ENCODE measurements around the gene MYT1. TPM values are rescaled to one million over a fixed set of nuclear protein-coding genes. Genes with fewer than 3 reads are reported as not detected.

The MYT1 gene
- total RNA-seq, 1 experiment from 2014 or later: 2.0 TPM

GRCh38 chr20:64241061-64241460 is 76.8 kb downstream of the MYT1 start:
- DNase-seq (ENCODE audit: low spot score) (no peak), ATAC-seq (no peak)
- TF ChIP-seq FOXK1 (CRISPR knock-in tag; IDR thresholded peaks at IDR 0.05): no peak
- H3K36me3 Mint-ChIP-seq: peaks cover 2% of the 10 kb centered on the region; the same call in 1 of the 2 replicates
- CTCF ChIA-PET: interaction anchor here (1.3 kb wide), 1 partner anchor 17 kb away, joined by 4 read pairs; no protein-coding TSS in a partner anchor
- POLR2A ChIA-PET: no interaction called here
- H3K27me3 Mint-ChIP-seq (ENCODE audit: low read depth): peaks cover 6% of the 10 kb centered on the region; the same call in 1 of the 2 replicates
- H3K9me3 Mint-ChIP-seq: peaks cover 5% of the 10 kb centered on the region
- no peak overlapping the region for H3K4me3 Mint-ChIP-seq
- H3K27ac Mint-ChIP-seq: no peak overlapping the region
- H3K4me1 Mint-ChIP-seq: peaks cover 4% of the 10 kb centered on the region; the same call in 1 of the 2 replicates

- DNase-seq (ENCODE audit: low spot score): no peak
- TF ChIP-seq ERG (CRISPR knock-in tag; IDR thresholded peaks at IDR 0.05) (no peak), JUN (CRISPR knock-in tag; IDR thresholded peaks at IDR 0.05) (no peak), HMGXB4 (CRISPR knock-in tag; IDR thresholded peaks at IDR 0.05) (no peak), CTCF (IDR thresholded peaks at IDR 0.05) (no peak), TEAD4 (CRISPR knock-in tag; IDR thresholded peaks at IDR 0.05) (no peak), GABPB1 (CRISPR knock-in tag; IDR thresholded peaks at IDR 0.05) (no peak), ZMAT4 (CRISPR knock-in tag; IDR thresholded peaks at IDR 0.05) (no peak), ZNF138 (CRISPR knock-in tag; conservative IDR thresholded peaks at IDR 0.05) (no peak), ATF1 (CRISPR knock-in tag; IDR thresholded peaks at IDR 0.05) (no peak), NR2C2 (CRISPR knock-in tag; IDR thresholded peaks at IDR 0.05) (no peak), ZSCAN18 (CRISPR knock-in tag; IDR thresholded peaks at IDR 0.05) (no peak), SMAD3 (CRISPR knock-in tag; IDR thresholded peaks at IDR 0.05; ENCODE audit: borderline replicate concordance) (no peak), ZNF317 (CRISPR knock-in tag; IDR thresholded peaks at IDR 0.05; ENCODE audit: borderline replicate concordance, low read depth) (no peak), PRRX2 (CRISPR knock-in tag; IDR thresholded peaks at IDR 0.05) (no peak), ZBTB43 (CRISPR knock-in tag; IDR thresholded peaks at IDR 0.05) (no peak), CREB1 (CRISPR knock-in tag; IDR thresholded peaks at IDR 0.05) (no peak), FOXJ3 (CRISPR knock-in tag; IDR thresholded peaks at IDR 0.05; ENCODE audit: borderline replicate concordance) (no peak), STAT6 (CRISPR knock-in tag; conservative IDR thresholded peaks at IDR 0.05; ENCODE audit: low read depth) (no peak), OVOL2 (CRISPR knock-in tag; IDR thresholded peaks at IDR 0.05; ENCODE audit: borderline replicate concordance) (no peak), CREM (CRISPR knock-in tag; IDR thresholded peaks at IDR 0.05) (no peak)
These were observed 77.9 kb downstream of the MYT1 start for GRCh38 chr20:64242003-64242796.

More at GRCh38 chr20:64242003-64242796, 77.9 kb downstream of the MYT1 start:
- no peak overlapping the region for H3K4me3 Mint-ChIP-seq
- H3K36me3 Mint-ChIP-seq: peaks cover 2% of the 10 kb centered on the region; the same call in 1 of the 2 replicates
- H3K27me3 Mint-ChIP-seq (ENCODE audit: low read depth): peaks cover 6% of the 10 kb centered on the region; the same call in 1 of the 2 replicates
- CTCF ChIA-PET: interaction anchor here (0.6 to 2.2 kb wide), 4 partner anchors 18 to 159 kb away, joined by 3 to 8 read pairs (median 4); no protein-coding TSS in a partner anchor
- POLR2A ChIA-PET: no interaction called here
- H3K9me3 Mint-ChIP-seq: peaks cover 5% of the 10 kb centered on the region
- H3K27ac Mint-ChIP-seq: no peak overlapping the region
- no peak for ATAC-seq
- H3K4me1 Mint-ChIP-seq: peaks cover 4% of the 10 kb centered on the region; the same call in 1 of the 2 replicates
